Mononuclear cell (primary cell): ENCODE results near the gene KIRREL2. TPM values are rescaled to one million over a fixed set of nuclear protein-coding genes. Genes with fewer than 3 reads are reported as not detected.

ENCODE experiments used
- H3K27me3 ChIP-seq: 2 replicates; pipeline ENCODE4 v1.6.0; 2011; ENCODE audit warnings: low read length, control low read depth; ENCODE audit not compliant: insufficient read depth
- H3K4me1 ChIP-seq: 2 replicates; pipeline ENCODE4 v1.5.1; 2011; ENCODE audit warnings: mild to moderate bottlenecking, low read length, control low read depth; ENCODE audit not compliant: insufficient read depth
- H3K4me3 ChIP-seq: 2 replicates; pipeline ENCODE4 v1.5.1; 2011; ENCODE audit warnings: mild to moderate bottlenecking, low read length, moderate library complexity
- H3K9me3 ChIP-seq: 2 replicates; pipeline ENCODE4 v1.5.1; 2011; ENCODE audit warnings: low read depth, mild to moderate bottlenecking, control low read depth, low read length
- total RNA-seq: library from RNA; depleted of rRNA; stranded (reverse); fragments of >200 nt; gene quantifications from one replicate; pipeline ENCODE4 v1.2.3, GENCODE V29; 2012

Gene KIRREL2
- total RNA-seq, 1 donor = 0.10 TPM

DNA sequence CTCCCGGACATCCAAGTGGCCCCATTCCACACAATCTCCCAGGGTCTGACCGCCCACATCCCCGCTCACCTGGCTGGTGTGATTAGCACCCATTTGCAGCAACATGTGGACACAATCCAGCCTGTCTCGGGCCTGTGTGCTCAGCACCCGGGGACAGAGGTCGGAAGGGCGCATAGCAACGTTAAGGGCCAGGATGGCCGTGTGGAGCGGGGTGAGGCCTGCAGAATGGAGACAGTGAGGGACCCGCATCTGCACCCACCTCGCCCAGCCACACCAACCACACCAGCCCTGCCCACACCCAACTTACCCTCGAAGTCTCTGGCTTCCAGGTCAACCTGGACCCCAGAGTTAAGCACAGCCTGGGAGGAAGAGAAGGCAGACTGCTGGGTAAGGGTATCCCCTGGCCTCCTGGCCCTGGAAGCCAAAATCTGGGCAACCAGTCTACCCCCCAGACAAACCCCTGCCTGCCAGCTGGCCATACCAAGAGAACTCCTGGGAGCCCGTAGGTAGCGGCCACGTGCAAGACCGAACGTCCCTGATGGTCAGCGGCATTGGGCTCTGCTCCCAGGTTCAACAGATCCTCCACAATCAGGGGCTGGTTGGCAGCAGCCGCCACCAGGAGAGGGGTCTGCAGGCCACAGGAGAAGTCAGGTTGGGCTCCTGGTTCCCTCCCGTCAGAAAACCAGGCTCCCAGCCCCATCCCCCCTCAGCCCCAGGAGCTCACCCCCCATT, 39.4 kb downstream of the KIRREL2 start:
- no peak overlapping the region for H3K4me3 ChIP-seq
- no peaks in the 10 kb centered on the region for H3K9me3 ChIP-seq
- peaks cover 34% of the 10 kb centered on the region for H3K4me1 ChIP-seq
- no peaks in the 10 kb centered on the region for H3K27me3 ChIP-seq

DNA sequence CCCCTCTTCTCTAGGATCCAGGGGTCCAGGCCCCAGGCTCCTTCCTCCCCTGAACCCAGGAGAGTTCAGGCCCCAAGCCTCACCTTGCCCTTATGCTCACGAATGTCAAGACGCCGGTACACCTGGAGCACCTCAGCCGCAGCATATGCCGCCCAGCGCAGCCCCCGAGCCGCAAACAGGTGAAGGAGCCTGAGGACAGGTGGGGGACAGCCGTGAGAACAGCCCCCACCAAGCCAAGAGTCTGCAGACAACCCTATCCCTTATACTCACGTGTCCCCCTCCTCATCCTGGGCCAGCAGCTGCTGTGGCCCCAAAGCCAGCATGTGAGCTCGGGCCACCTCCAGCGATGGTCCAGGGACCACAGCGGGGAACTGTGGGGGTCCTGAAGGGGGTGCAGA, 39.9 kb downstream of the KIRREL2 start:
- no peaks in the 10 kb centered on the region for H3K9me3 ChIP-seq
- H3K27me3 ChIP-seq = no peaks in the 10 kb centered on the region
- peaks cover 39% of the 10 kb centered on the region for H3K4me1 ChIP-seq
- no peak overlapping the region for H3K4me3 ChIP-seq

GRCh38 chr19:35897706-35898451, 41.2 kb downstream of the KIRREL2 start:
- peak overlapping the region; percentile 98 for H3K4me3 ChIP-seq
- peaks cover 52% of the 10 kb centered on the region for H3K4me1 ChIP-seq
- H3K27me3 ChIP-seq = no peaks in the 10 kb centered on the region
- H3K9me3 ChIP-seq = no peaks in the 10 kb centered on the region

DNA sequence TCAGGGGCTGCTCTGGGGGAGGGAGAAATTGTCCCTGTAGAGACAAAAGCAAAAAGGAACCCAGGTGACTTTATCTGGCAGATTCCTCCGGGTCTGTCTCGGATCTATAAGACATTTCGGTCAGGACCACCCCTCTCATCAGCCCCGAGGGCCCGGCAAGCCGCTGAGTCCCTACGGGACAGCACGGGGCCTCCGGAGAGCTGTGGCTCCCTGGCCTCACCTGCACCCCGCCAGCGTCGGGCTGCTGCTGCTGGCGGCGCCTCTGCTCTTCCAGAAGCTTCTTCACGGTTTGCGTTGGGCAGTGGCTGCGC, 41.7 kb downstream of the KIRREL2 start:
- H3K27me3 ChIP-seq = no peaks in the 10 kb centered on the region
- peaks cover 57% of the 10 kb centered on the region for H3K4me1 ChIP-seq
- peak overlapping the region; percentile 98 for H3K4me3 ChIP-seq
- no peaks in the 10 kb centered on the region for H3K9me3 ChIP-seq

- peaks cover 70% of the 10 kb centered on the region for H3K4me1 ChIP-seq
- peak overlapping the region; percentile 98 for H3K4me3 ChIP-seq
- H3K9me3 ChIP-seq = no peaks in the 10 kb centered on the region
Observed at GRCh38 chr19:35899547-35900214, 43.0 kb downstream of the KIRREL2 start.

DNA sequence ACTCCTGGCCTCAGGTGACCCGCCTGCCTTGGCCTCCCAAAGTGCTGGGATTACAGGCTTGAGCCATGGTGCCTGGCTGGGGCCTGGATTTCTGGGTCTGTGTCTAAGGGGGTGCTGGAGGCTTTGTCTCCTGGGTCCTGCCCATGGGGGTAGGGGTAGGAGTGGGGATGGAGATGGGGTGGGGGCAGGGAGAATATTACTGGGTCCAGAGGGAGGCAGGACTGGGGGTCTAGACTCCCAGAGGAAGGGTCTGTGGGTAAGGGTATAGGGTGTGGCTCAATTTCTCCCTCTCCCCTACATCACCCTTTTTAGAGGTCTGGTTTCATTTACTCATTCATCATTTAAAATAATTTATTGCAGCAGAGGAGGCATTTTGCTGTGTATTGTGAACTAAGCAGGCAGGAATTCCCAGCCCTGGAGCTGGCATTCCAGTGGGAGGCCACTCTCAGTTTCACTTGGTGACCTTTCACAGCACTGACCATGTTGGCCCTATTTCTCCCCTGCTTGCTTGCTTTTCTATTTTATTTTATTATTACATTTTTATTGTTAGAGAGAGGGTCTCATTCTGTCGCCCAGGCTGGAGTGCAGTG, 44.4 kb downstream of the KIRREL2 start:
- H3K4me3 ChIP-seq = peak overlapping the region; percentile 98

More at GRCh38 chr19:35899547-35900214, 43.0 kb downstream of the KIRREL2 start:
- no peaks in the 10 kb centered on the region for H3K27me3 ChIP-seq

DNA sequence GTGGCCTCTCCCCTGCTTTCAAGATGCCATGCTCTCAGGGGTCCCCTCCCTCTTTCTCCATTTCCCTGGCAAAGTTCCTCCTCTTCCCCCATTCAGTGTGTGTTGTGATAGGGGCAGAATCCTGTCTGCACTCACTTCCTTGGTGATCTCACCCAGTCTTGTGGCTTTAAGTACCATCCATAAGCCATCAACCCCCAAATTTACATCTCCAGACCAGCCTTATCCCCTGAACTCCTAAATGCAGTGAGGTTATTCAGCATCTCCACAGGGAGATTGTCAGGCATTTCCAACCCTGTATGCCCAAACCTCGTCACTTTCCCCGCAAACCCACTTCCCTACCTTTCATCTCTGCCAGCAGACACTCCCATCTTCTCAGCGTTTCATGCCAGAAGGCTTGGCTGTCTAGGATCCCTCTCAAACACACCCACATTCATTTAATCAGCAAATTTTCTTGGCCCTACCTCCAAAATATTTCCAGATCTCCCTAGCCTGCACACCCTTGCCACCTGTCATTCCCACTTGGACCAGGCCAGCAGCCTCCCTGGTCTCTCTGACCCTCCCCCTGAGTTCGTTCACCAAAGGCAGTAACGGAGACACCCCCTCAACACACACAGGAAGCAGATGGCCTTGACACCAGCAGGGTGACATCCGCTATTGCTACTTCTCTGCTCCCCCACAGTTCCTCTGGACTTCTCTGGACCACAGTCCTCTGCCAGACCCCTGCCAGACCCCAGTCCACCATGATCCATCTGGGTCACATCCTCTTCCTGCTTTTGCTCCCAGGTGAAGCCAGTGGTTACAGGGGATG, 45.3 kb downstream of the KIRREL2 start, which contains the start of gene HCST:
HCST (plus strand) TSS at position 676 of the 808 bp plus-strand sequence; CDS start at position 741, 65 bp downstream.
- Histone ChIP-seq H3K27me3 (no peaks in the 10 kb centered on the region), H3K9me3 (no peaks in the 10 kb centered on the region), H3K4me3 (peak within 1 kb of the TSS; percentile 98), H3K4me1 (peaks cover 83% of the 10 kb centered on the region)

More for the DNA sequence above, 44.4 kb downstream of the KIRREL2 start:
- Histone ChIP-seq H3K27me3 (no peaks in the 10 kb centered on the region), H3K4me1 (peaks cover 81% of the 10 kb centered on the region), H3K9me3 (no peaks in the 10 kb centered on the region)

DNA sequence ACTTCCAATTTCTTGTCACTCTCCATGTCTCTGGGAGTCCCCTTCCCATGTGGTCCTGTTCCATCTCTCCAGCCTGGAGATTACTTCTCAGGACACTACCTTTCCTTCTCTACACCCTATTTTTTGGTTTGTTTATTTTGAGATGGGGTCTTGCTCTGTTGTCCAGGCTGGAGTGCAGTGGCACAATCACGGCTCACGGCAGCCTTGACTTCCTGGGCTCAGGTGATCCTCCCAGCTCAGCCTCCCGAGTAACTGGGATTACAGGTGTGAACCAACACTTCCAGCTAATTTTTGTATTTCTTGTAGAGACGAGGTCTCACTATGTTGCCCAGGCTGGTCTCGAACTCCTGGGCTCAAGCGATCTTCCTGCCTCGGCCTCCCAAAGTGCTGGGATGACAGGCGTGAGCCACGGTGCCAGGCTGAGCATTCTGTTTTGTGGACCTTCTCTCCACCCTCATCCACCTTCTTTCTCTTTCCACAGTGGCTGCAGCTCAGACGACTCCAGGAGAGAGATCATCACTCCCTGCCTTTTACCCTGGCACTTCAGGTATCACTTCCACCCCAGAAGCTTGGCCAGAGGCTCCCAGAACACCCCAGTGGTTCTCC, 46.3 kb downstream of the KIRREL2 start:
- no peaks in the 10 kb centered on the region for H3K9me3 ChIP-seq
- H3K4me3 ChIP-seq = peak overlapping the region; percentile 98
- H3K27me3 ChIP-seq = no peaks in the 10 kb centered on the region
- H3K4me1 ChIP-seq = peaks cover 80% of the 10 kb centered on the region

GRCh38 chr19:35903550-35904179, 47.0 kb downstream of the KIRREL2 start:
- peaks cover 79% of the 10 kb centered on the region for H3K4me1 ChIP-seq
- H3K4me3 ChIP-seq = peak overlapping the region; percentile 98

DNA sequence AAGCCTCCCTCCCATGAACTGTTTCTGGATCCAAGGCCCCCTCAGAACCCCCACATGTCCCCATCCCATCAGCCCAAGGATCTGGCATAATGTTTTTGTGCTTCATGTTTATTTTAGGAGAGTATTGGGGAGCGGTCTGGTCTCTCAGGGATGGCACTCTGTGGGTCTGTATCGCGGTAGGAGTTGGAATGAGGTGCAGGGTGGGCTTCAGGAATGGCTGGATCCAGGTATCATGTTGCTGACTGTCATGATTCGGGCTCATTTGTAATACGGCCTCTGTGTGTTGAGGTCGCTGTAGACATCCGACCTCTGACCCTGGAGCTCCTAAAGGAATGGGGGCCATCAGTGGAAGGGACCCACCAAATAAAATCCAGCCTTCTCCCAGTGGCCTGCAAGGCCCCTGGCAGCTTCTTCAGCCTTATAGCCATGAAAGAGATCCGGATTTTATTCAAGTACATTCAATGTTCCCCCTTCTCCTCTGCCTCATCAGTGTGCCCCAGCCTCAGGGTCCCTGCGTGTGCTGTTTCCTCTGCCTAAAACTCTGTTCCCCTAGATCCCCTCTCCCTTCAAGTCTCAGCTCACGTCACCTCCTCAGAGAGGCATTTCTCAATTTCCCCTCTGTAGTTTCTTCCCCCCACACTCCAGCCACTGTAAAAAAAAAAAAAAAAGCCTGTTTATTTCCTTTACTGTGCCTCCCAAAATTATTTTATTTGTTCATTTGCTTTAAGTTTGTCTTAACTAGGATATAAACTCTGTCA, 47.8 kb downstream of the KIRREL2 start:
- Histone ChIP-seq H3K4me3 (peak overlapping the region; percentile 19), H3K27me3 (no peaks in the 10 kb centered on the region), H3K9me3 (no peaks in the 10 kb centered on the region), H3K4me1 (peaks cover 84% of the 10 kb centered on the region)

More at GRCh38 chr19:35903550-35904179, 47.0 kb downstream of the KIRREL2 start:
- Histone ChIP-seq H3K27me3 (no peaks in the 10 kb centered on the region), H3K9me3 (no peaks in the 10 kb centered on the region)

GRCh38 chr19:35905178-35905727, 48.5 kb downstream of the KIRREL2 start:
- H3K4me3 ChIP-seq = peak overlapping the region; percentile 19
- no peaks in the 10 kb centered on the region for H3K27me3 ChIP-seq
- H3K9me3 ChIP-seq = no peaks in the 10 kb centered on the region
- peaks cover 92% of the 10 kb centered on the region for H3K4me1 ChIP-seq

- Histone ChIP-seq H3K27me3 (no peaks in the 10 kb centered on the region), H3K4me3 (peak overlapping the region; percentile 78), H3K9me3 (no peaks in the 10 kb centered on the region), H3K4me1 (peaks cover 95% of the 10 kb centered on the region)
Observed at GRCh38 chr19:35907377-35907745, 50.6 kb downstream of the KIRREL2 start.

DNA sequence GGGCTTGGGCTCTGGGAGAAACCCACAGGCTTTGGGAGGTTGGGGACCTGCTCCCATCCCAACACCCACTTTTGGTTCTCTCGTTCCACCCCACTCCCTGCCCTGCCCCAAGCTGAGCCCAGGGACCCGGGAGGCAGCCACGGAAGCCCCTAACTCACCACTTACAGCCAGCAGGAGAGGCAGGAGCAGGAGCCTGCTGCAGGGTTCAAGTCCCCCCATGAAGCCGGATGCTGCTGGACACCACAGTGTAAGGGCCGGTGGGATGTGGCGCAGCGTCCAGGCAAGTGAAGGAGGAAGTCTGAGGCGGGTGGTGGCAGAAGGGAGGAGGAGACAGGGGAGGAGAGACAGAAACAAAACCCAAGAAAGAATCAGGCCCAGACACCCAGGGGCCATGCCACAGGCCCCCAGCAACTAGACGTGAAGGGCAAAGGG, 51.3 kb downstream of the KIRREL2 start, which contains the start of gene TYROBP:
TYROBP (minus strand) TSS at position 286 of the 432 bp plus-strand sequence; CDS start at position 219, 67 bp downstream.
- Histone ChIP-seq H3K4me1 (peaks cover 95% of the 10 kb centered on the region), H3K9me3 (no peaks in the 10 kb centered on the region), H3K27me3 (no peaks in the 10 kb centered on the region), H3K4me3 (peak within 1 kb of the TSS; percentile 78)
